Fibroblast of lung (primary cell): ENCODE data around the gene REEP5. TPM values are rescaled to one million over a fixed set of nuclear protein-coding genes. Genes with fewer than 3 reads are reported as not detected.
"Not testable (repeated sequence)": the region's sequence is repeated elsewhere in the genome, so short reads cannot be mapped to it uniquely, and the experiment has no call there.

ENCODE experiments used
- DNase-seq, 2 donors: peaks; one replicate each; pipeline versions ENCODE4 v3.0.0 to v3.0.0-alpha.2; 2010; ENCODE audit warnings: low read depth in 2 of 2
- H2AFZ ChIP-seq: 2 replicates; pipeline ENCODE4 v1.5.1; 2012; ENCODE audit warnings: low read length, control low read depth, inconsistent platforms
- H3K27ac ChIP-seq: 2 replicates; pipeline ENCODE4 v1.5.1; 2011; ENCODE audit warnings: low read length, control low read depth; ENCODE audit not compliant: insufficient read depth
- H3K27me3 ChIP-seq: 2 replicates; pipeline ENCODE4 v1.5.1; 2011; ENCODE audit warnings: mild to moderate bottlenecking, low read length; ENCODE audit not compliant: control insufficient read depth, insufficient read depth
- H3K36me3 ChIP-seq: 2 replicates; pipeline ENCODE4 v1.5.1; 2011; ENCODE audit warnings: low read length; ENCODE audit not compliant: control insufficient read depth, insufficient read depth
- H3K4me1 ChIP-seq: 2 replicates; pipeline ENCODE4 v1.5.1; 2011; ENCODE audit warnings: low read length; ENCODE audit not compliant: control insufficient read depth, insufficient read depth; ENCODE audit errors: extremely low read depth
- H3K4me2 ChIP-seq: 2 replicates; pipeline ENCODE4 v1.5.1; 2011; ENCODE audit warnings: low read length, control low read depth; ENCODE audit not compliant: insufficient read depth; ENCODE audit errors: extremely low read depth
- H3K4me3 ChIP-seq, 4 experiments: fragments of 200-600 bp in 1 of 4; sonication (generic) in 1 of 4; replicated peaks in 1 of 4; 2 replicates each; pipeline ENCODE4 v1.5.1; 2011 to 2016; ENCODE audit warnings: low read length in 4 of 4, low read depth in 3 of 4, mild to moderate bottlenecking in 3 of 4, control low read depth in 2 of 4, inconsistent platforms in 1 of 4, mixed read lengths in 1 of 4; ENCODE audit not compliant: insufficient read depth in 1 of 4; ENCODE audit errors: control extremely low read depth in 1 of 4
- H3K79me2 ChIP-seq: 2 replicates; pipeline ENCODE4 v1.5.1; 2012; ENCODE audit warnings: mild to moderate bottlenecking, low read length, inconsistent platforms; ENCODE audit not compliant: control insufficient read depth, insufficient read depth
- H3K9ac ChIP-seq: 2 replicates; pipeline ENCODE4 v1.5.1; 2011; ENCODE audit warnings: mild to moderate bottlenecking, low read length, control low read depth; ENCODE audit not compliant: insufficient read depth
- H3K9me3 ChIP-seq: 2 replicates; pipeline ENCODE4 v1.5.1; 2012; ENCODE audit warnings: low read depth, low read length; ENCODE audit not compliant: control insufficient read depth, insufficient read depth
- H4K20me1 ChIP-seq: 2 replicates; pipeline ENCODE4 v1.5.1; 2011; ENCODE audit warnings: low read length; ENCODE audit not compliant: control insufficient read depth, insufficient read depth; ENCODE audit errors: extremely low read depth
- CTCF ChIP-seq, 2 donors: IDR thresholded peaks in 1 of 2; conservative IDR thresholded peaks in 1 of 2; 1 replicate in 1 of 2; 2 replicates in 1 of 2; pipeline ENCODE4 v1.5.1; 2011 to 2012; ENCODE audit warnings: low read length in 2 of 2, control low read depth in 1 of 2, inconsistent platforms in 1 of 2, low read depth in 1 of 2, mild to moderate bottlenecking in 1 of 2
- EZH2 ChIP-seq: IDR thresholded peaks from 2 replicates; pipeline ENCODE4 v1.5.1; 2012; ENCODE audit warnings: low read length, control low read depth, mild to moderate bottlenecking; ENCODE audit errors: missing control alignments
- polyA plus RNA-seq, 2 donors: library from polyadenylated mRNA; depleted of rRNA in 1 of 2; stranded (reverse) in 1 of 2; unstranded in 1 of 2; fragments of >200 nt; gene quantifications; 2 replicates each; pipeline ENCODE4 v1.2.1, GENCODE V29; 2011 to 2012; ENCODE audit warnings: missing spikeins in 1 of 2
- total RNA-seq: library from RNA; depleted of rRNA; stranded (reverse); fragments of >200 nt; gene quantifications from 2 replicates; pipeline ENCODE4 v1.2.1, GENCODE V29; 2014

REEP5 gene
- total and polyA plus RNA-seq, 2 donors (not counting 1 experiment from before 2014, with no cell fraction given): 56.8 to 111 TPM

GRCh38 chr5:112902561-112902960, 19.5 kb downstream of the REEP5 start:
- DNase-seq: no peak
- Histone ChIP-seq H3K4me2 (no peak overlapping the region), H3K27ac (no peak overlapping the region), H3K4me1 (no peaks in the 10 kb centered on the region), H2AFZ (no peak overlapping the region), H3K4me3 (no peak overlapping the region), H3K79me2 (peaks cover 1% of the 10 kb centered on the region), H3K9ac (no peak overlapping the region), H3K27me3 (no peaks in the 10 kb centered on the region), H4K20me1 (no peaks in the 10 kb centered on the region), H3K9me3 (no peaks in the 10 kb centered on the region), H3K36me3 (peaks cover 3% of the 10 kb centered on the region)
- TF ChIP-seq CTCF (conservative IDR thresholded peaks at IDR 0.05 in 1 of 2, IDR thresholded peaks at IDR 0.05 in 1 of 2; ENCODE audit: low read depth in 1 of 2, low read length in 2 of 2): no peak
- no peak for TF ChIP-seq EZH2

DNA sequence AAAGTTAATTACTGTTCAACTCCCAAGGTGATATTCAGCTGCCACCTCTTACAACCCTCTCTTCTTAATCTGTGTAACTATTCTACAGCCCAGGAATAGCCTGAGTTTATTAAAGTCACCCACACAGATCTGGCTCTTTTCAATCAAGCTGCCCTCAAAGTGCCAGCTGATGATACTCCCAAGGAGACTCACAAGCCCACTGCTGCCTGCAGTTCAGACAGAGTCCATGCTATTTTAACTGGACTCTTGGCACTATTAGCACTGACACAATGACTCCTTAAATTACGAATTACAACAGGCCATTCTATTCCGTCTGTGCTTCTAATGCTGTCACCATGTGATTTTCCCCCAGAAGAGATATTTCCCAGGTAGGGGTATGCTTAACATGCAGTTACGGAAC, 26.3 kb downstream of the REEP5 start:
- no peaks in the 10 kb centered on the region for H3K79me2 ChIP-seq
- H3K4me2 ChIP-seq: no peak overlapping the region
- H2AFZ ChIP-seq: no peak overlapping the region
- TF ChIP-seq CTCF (conservative IDR thresholded peaks at IDR 0.05 in 1 of 2, IDR thresholded peaks at IDR 0.05 in 1 of 2; ENCODE audit: low read depth in 1 of 2, low read length in 2 of 2): no peak
- no peak for TF ChIP-seq EZH2
- no peaks in the 10 kb centered on the region for H3K27me3 ChIP-seq
- H3K9me3 ChIP-seq: no peaks in the 10 kb centered on the region
- H3K4me1 ChIP-seq: no peaks in the 10 kb centered on the region
- H3K9ac ChIP-seq: no peak overlapping the region
- DNase-seq: no peak
- no peak overlapping the region for H3K4me3 ChIP-seq
- no peaks in the 10 kb centered on the region for H4K20me1 ChIP-seq
- H3K27ac ChIP-seq: no peak overlapping the region
- H3K36me3 ChIP-seq: peaks cover 2% of the 10 kb centered on the region

DNA sequence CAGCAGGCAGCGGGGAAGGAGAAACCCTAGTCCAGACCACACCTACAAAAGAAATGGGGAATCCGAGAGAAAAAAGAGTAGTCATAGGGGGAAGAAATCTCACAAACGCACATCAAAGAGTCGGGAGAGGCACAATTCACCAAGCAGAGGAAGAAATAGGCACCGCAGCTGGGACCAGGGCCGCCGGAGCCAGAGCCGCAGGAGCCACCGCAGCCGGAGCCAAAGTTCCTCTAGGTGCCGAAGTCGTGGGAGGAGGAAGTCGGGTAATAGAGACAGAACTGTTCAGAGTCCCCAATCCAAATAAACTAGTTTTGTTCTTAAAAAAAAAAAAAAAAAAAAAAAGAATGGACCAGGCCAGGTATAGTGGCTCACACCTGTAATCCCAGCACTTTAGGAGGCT, 29.3 kb downstream of the REEP5 start:
- Histone ChIP-seq H3K36me3 (peaks cover 2% of the 10 kb centered on the region), H3K27ac (no peak overlapping the region), H2AFZ (no peak overlapping the region), H3K27me3 (no peaks in the 10 kb centered on the region), H3K79me2 (peaks cover 2% of the 10 kb centered on the region), H3K4me2 (no peak overlapping the region), H3K9me3 (no peaks in the 10 kb centered on the region), H3K4me1 (no peaks in the 10 kb centered on the region), H3K9ac (no peak overlapping the region), H4K20me1 (no peaks in the 10 kb centered on the region), H3K4me3 (no peak overlapping the region)
- TF ChIP-seq EZH2 (no peak), CTCF (conservative IDR thresholded peaks at IDR 0.05 in 1 of 2, IDR thresholded peaks at IDR 0.05 in 1 of 2; ENCODE audit: low read depth in 1 of 2, low read length in 2 of 2) (no peak)
- DNase-seq: no peak

GRCh38 chr5:112892066-112892465, 30.0 kb downstream of the REEP5 start:
- H3K27me3 ChIP-seq, H3K4me1 ChIP-seq, H3K4me2 ChIP-seq, H3K4me3 ChIP-seq, H2AFZ ChIP-seq, H3K36me3 ChIP-seq, H3K9ac ChIP-seq, H3K27ac ChIP-seq, H3K79me2 ChIP-seq, DNase-seq, H3K9me3 ChIP-seq, H4K20me1 ChIP-seq: not testable (repeated sequence)
